SU-DHL-6 (cell line): ENCODE results near the gene NUP153.

ENCODE experiments used
- CTCF ChIP-seq: fragments of 200-600 bp; sonication (generic); IDR thresholded peaks from one replicate; pipeline ENCODE4 v1.5.1; 2017; ENCODE audit warnings: antibody characterized with exemption, mild to moderate bottlenecking, low read length, moderate library complexity; ENCODE audit not compliant: insufficient read depth, poor library complexity, severe bottlenecking
- EZH2phosphoT487 ChIP-seq: fragments of 200-600 bp; sonication (generic), shearing (Covaris generic); conservative IDR thresholded peaks from 2 replicates; pipeline ENCODE4 v1.6.1; 2018; ENCODE audit warnings: mild to moderate bottlenecking, antibody characterized with exemption, low read length, moderate library complexity, mixed read lengths

GRCh38 chr6:17622144-17622543 is 84.6 kb downstream of the NUP153 start:
- no peak for TF ChIP-seq CTCF
- no peak for TF ChIP-seq EZH2phosphoT487
